K562 (cell line): ENCODE data around the gene SYT6. TPM values are rescaled to one million over a fixed set of nuclear protein-coding genes. Genes with fewer than 3 reads are reported as not detected.

Source experiments
- ATAC-seq: fragments of 200-7000 bp; cut with Tn5 transposase; 3 replicates; pipeline ENCODE4 v1.9.1; 2020; ENCODE audit warnings: moderate library complexity
- BruUV-seq: library from RNA; stranded (reverse); fragments of 400-500 nt; replicated peaks from 2 replicates; lab custom pipeline; 2021; lab: Mats Ljungman, UMichigan
- CTCF ChIA-PET: fragments of 300-600 bp; formaldehyde crosslinking; extraction: SDS; loops from one replicate; lab custom pipeline; 2021; ENCODE audit warnings: low intra/inter-chr PET ratio; lab: Yijun Ruan, JAX
- POLR2A ChIA-PET: fragments of 300-600, 350-650 bp; sonication (Branson Sonifier 250); formaldehyde crosslinking; extraction: SDS; loops from one replicate; lab custom pipeline; 2021; ENCODE audit warnings: antibody characterized with exemption, inconsistent platforms; lab: Yijun Ruan, JAX
- DNase-seq, 4 experiments: peaks; one replicate each; pipeline versions ENCODE4 v3.0.0 to v3.0.0-alpha.2; 2011 to 2018; ENCODE audit warnings: low spot score in 3 of 4, mixed read lengths in 3 of 4; ENCODE audit errors: extremely low read depth in 1 of 4
- FAIRE-seq: peaks from 2 replicates; lab custom pipeline; 2011; peaks lifted over from hg19 to GRCh38; lab: Jason Lieb, UNC
- H2AFZ ChIP-seq: 2 replicates; pipeline ENCODE4 v1.6.0; 2011; ENCODE audit warnings: low read depth, low read length, control low read depth, inconsistent platforms
- H3K27ac ChIP-seq: fragments of 200-600 bp; 3 replicates; pipeline ENCODE4 v1.8.0; 2011; ENCODE audit warnings: low read depth, mild to moderate bottlenecking, control low read depth, inconsistent platforms, low read length, moderate library complexity, mixed read lengths; ENCODE audit errors: extremely low read depth
- H3K27me3 ChIP-seq, 2 experiments: fragments of 300-600 bp in 1 of 2; 2 replicates in 1 of 2; 3 replicates in 1 of 2; pipeline versions ENCODE4 v1.6.0 to v1.8.0; 2011; ENCODE audit warnings: inconsistent platforms in 2 of 2, low read length in 2 of 2, mild to moderate bottlenecking in 1 of 2, mixed read lengths in 1 of 2, moderate library complexity in 1 of 2; ENCODE audit not compliant: control insufficient read depth in 2 of 2, insufficient read depth in 2 of 2
- H3K36me3 ChIP-seq: fragments of 300-600 bp; 3 replicates; pipeline ENCODE4 v1.8.0; 2011; ENCODE audit warnings: mild to moderate bottlenecking, low read length, inconsistent platforms; ENCODE audit not compliant: control insufficient read depth, insufficient read depth
- H3K4me1 ChIP-seq, 2 experiments: fragments of 200-600 bp in 1 of 2; replicated peaks in 1 of 2; 2 replicates in 1 of 2; 3 replicates in 1 of 2; pipeline versions ENCODE4 v1.5.1 to v1.8.0; 2011; ENCODE audit warnings: inconsistent platforms in 2 of 2, low read length in 2 of 2, mild to moderate bottlenecking in 1 of 2, mixed read lengths in 1 of 2, moderate library complexity in 1 of 2; ENCODE audit not compliant: control insufficient read depth in 2 of 2, insufficient read depth in 2 of 2
- H3K4me2 ChIP-seq: 2 replicates; pipeline ENCODE4 v1.6.1; 2011; ENCODE audit warnings: low read length, control low read depth, inconsistent platforms, mixed read lengths; ENCODE audit not compliant: insufficient read depth
- H3K4me3 ChIP-seq: fragments of 200-600 bp; sonication (generic), shearing (Covaris generic); 2 replicates; pipeline ENCODE4 v1.5.1; 2016; ENCODE audit warnings: control low read depth, inconsistent platforms
- H3K79me2 ChIP-seq: fragments of 200-600 bp; 3 replicates; pipeline ENCODE4 v1.8.0; 2011; ENCODE audit warnings: low read length, inconsistent platforms; ENCODE audit not compliant: control insufficient read depth, insufficient read depth
- H3K9ac ChIP-seq, 2 experiments: 2 replicates each; pipeline versions ENCODE4 v1.6.0 to v1.6.1; 2011; ENCODE audit warnings: low read depth in 2 of 2, low read length in 2 of 2, control low read depth in 1 of 2, inconsistent platforms in 1 of 2, mild to moderate bottlenecking in 1 of 2, mixed read lengths in 1 of 2; ENCODE audit not compliant: insufficient read depth in 1 of 2
- H3K9me1 ChIP-seq: one replicate; pipeline ENCODE4 v1.6.0; 2011; ENCODE audit warnings: inconsistent platforms, mild to moderate bottlenecking, low read length, moderate library complexity; ENCODE audit not compliant: control insufficient read depth, insufficient read depth
- H3K9me3 ChIP-seq: replicated peaks from 2 replicates; pipeline ENCODE4 v1.5.1; 2011; ENCODE audit warnings: low read depth, low read length, inconsistent platforms; ENCODE audit not compliant: control insufficient read depth, insufficient read depth
- H4K20me1 ChIP-seq: replicated peaks from 2 replicates; pipeline ENCODE4 v1.6.1; 2011; ENCODE audit warnings: low read length, inconsistent platforms, mixed read lengths; ENCODE audit not compliant: control insufficient read depth, insufficient read depth
- CBFB ChIP-seq: sonication (generic); formaldehyde crosslinking; IDR thresholded peaks from 2 replicates; pipeline ENCODE4 v1.4.0; 2020; ENCODE audit warnings: mild to moderate bottlenecking, missing genetic modification reagents
- HDGF ChIP-seq: fragments of 450-650 bp; IDR thresholded peaks from 2 replicates; pipeline ENCODE4 v1.6.1; 2016
- KLF1 ChIP-seq: fragments of 450-650 bp; IDR thresholded peaks from 2 replicates; pipeline ENCODE4 v1.6.1; 2016; ENCODE audit warnings: missing genetic modification characterization, missing compliant biosample characterization
- NFE2L1 ChIP-seq: fragments of 450-650 bp; IDR thresholded peaks from 2 replicates; pipeline ENCODE4 v1.6.1; 2016; ENCODE audit warnings: missing genetic modification characterization, low read depth, mild to moderate bottlenecking, missing compliant biosample characterization, moderate library complexity, borderline replicate concordance
- ZKSCAN1 ChIP-seq: fragments of 150-350 bp; IDR thresholded peaks from 2 replicates; pipeline ENCODE4 v1.6.1; 2016; ENCODE audit warnings: low read depth, low read length
- WGBS: fragments of 100-300 bp; shearing (Covaris generic); methylation state at CpG from one replicate; pipeline ENCODE4 v1.1.6; 2016; ENCODE audit warnings: low coverage, mixed read lengths; ENCODE audit not compliant: insufficient coverage; ENCODE audit errors: missing lambda C conversion rate; 5-methylcytosine and 5-hydroxymethylcytosine counted together
- in situ Hi-C: fragments of 300-500 bp; cut with MboI; formaldehyde crosslinking; loops from 4 replicates; pipeline ENCODE4 v1.15.0; 2018; ENCODE audit warnings: inconsistent platforms, mixed read lengths
- intact Hi-C: fragments of 100-400 bp; cut with micrococcal nuclease; formaldehyde crosslinking; loops from 2 replicates; pipeline ENCODE4 v1.14.2; 2022
- polyA plus RNA-seq, 8 experiments: library from polyadenylated mRNA; depleted of rRNA in 4 of 8; stranded (reverse) in 5 of 8; unstranded in 3 of 8; fragments of >200 nt; fragmentation: Nextera tagmentation in 2 of 8; fragmentation: Illumina TruSeq in 1 of 8; extraction: Ambion mirVana in 2 of 8; extraction: Trizol in 1 of 8; gene quantifications; 2 replicates each; pipeline versions ENCODE4 v1.2.1 to v1.2.3, GENCODE V29; 2011 to 2014; ENCODE audit warnings: inconsistent platforms in 1 of 8, missing spikeins in 1 of 8
- total RNA-seq, 7 experiments: library from RNA; depleted of rRNA in 6 of 7; stranded (reverse); fragments of >200 nt in 6 of 7; fragmentation: Illumina TruSeq in 2 of 7; extraction: Trizol in 2 of 7; gene quantifications; 2 replicates each; pipeline versions ENCODE4 v1.2.1 to v1.2.3, GENCODE V29; 2011 to 2021; ENCODE audit warnings: low replicate concordance in 1 of 7
- TF ChIP-seq, protein P1 (sequence below), 2 experiments: fragments of 450-650 bp in 1 of 2; IDR thresholded peaks; 2 replicates each; pipeline ENCODE4 v1.6.1; 2011 to 2017; ENCODE audit warnings: low read depth in 2 of 2, antibody characterized with exemption in 1 of 2, borderline replicate concordance in 1 of 2, low read length in 1 of 2, mild to moderate bottlenecking in 1 of 2, mixed read lengths in 1 of 2; ENCODE audit not compliant: control insufficient read depth in 1 of 2

Gene SYT6
- total and polyA plus RNA-seq, 9 of the 15 experiments (the other 6 are each of a cell fraction or from before 2014, with no cell fraction given) = 0.06 TPM; not detected in 8

DNA sequence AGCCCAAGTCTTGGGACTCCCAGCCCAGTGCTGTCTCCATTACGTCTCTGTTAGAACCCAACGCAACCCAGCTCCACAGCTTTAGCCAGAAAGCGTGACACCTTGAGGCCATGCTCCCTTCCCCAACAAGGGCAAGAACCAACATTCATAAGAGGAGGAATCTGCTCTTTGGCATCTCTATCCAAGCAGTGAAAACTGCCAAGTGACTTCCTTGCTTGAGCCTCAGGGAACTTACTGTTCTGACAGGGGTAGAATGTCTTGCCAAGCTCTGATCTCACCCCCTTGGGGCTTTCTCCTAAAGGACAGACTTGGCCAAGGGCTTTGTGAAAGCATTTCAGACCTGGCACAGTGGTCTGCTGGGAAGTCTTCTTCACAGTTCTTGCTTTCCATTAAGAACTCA is 56.6 kb downstream of the SYT6 start:
- ChIA-PET POLR2A (interaction anchor here (0.6 to 1.0 kb wide), 3 partner anchors 13 to 1546 kb away, joined by 3 to 4 read pairs (median 3); no protein-coding TSS in a partner anchor), CTCF (no interaction called here)
- no peak overlapping the region for H3K4me3 ChIP-seq
- H4K20me1 ChIP-seq = no peaks in the 10 kb centered on the region
- intact Hi-C loops (no loop called here), in situ Hi-C loops (no loop called here)
- no peaks in the 10 kb centered on the region for H3K36me3 ChIP-seq
- no peak overlapping the region for H3K9ac ChIP-seq
- H3K27me3 ChIP-seq = peaks cover 25 to 45% of the 10 kb centered on the region in 2 experiments
- no peak for FAIRE-seq
- TF ChIP-seq CBFB (CRISPR knock-in tag) = no peak
- no peak for TF ChIP-seq ZKSCAN1
- TF ChIP-seq NFE2L1 (tag) = no peak
- TF ChIP-seq KLF1 (tag) = no peak
- TF ChIP-seq HDGF = no peak
- TF ChIP-seq, protein P1, sequence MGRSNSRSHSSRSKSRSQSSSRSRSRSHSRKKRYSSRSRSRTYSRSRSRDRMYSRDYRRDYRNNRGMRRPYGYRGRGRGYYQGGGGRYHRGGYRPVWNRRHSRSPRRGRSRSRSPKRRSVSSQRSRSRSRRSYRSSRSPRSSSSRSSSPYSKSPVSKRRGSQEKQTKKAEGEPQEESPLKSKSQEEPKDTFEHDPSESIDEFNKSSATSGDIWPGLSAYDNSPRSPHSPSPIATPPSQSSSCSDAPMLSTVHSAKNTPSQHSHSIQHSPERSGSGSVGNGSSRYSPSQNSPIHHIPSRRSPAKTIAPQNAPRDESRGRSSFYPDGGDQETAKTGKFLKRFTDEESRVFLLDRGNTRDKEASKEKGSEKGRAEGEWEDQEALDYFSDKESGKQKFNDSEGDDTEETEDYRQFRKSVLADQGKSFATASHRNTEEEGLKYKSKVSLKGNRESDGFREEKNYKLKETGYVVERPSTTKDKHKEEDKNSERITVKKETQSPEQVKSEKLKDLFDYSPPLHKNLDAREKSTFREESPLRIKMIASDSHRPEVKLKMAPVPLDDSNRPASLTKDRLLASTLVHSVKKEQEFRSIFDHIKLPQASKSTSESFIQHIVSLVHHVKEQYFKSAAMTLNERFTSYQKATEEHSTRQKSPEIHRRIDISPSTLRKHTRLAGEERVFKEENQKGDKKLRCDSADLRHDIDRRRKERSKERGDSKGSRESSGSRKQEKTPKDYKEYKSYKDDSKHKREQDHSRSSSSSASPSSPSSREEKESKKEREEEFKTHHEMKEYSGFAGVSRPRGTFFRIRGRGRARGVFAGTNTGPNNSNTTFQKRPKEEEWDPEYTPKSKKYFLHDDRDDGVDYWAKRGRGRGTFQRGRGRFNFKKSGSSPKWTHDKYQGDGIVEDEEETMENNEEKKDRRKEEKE (IDR thresholded peaks at IDR 0.05; ENCODE audit: borderline replicate concordance in 1 of 2, control insufficient read depth in 1 of 2, low read depth in 2 of 2, low read length in 1 of 2) = no peak
- WGBS = 0% methylated on average over 3 of the region's 3 CpGs
- no peaks in the 10 kb centered on the region for H3K9me3 ChIP-seq
- H3K9me1 ChIP-seq = no peaks in the 10 kb centered on the region
- BruUV-seq = no TSS peak
- no peak overlapping the region for H3K4me2 ChIP-seq
- no peaks in the 10 kb centered on the region for H3K4me1 ChIP-seq
- H3K79me2 ChIP-seq = no peaks in the 10 kb centered on the region
- no peak for ATAC-seq
- H2AFZ ChIP-seq = no peak overlapping the region
- no peak overlapping the region for H3K27ac ChIP-seq
- DNase-seq = no peak
